HG02981 (cell line): Measurements from ENCODE around the gene UGT1A3.

Source experiments
- ATAC-seq: cut with Tn5 transposase; IDR thresholded peaks from one replicate; pipeline ENCODE4 v1.9.1; 2021; ENCODE audit warnings: mild to moderate bottlenecking, moderate library complexity; ENCODE audit not compliant: unreplicated experiment

The UGT1A3 gene

GRCh38 chr2:233793465-233794127 is 64.8 kb downstream of the UGT1A3 start:
- no peak for ATAC-seq

- no peak for ATAC-seq
These were observed 65.4 kb downstream of the UGT1A3 start for GRCh38 chr2:233794128-233794658.

GRCh38 chr2:233795735-233796171 is 66.9 kb downstream of the UGT1A3 start:
- no peak for ATAC-seq

GRCh38 chr2:233796254-233796653 is 67.4 kb downstream of the UGT1A3 start:
- ATAC-seq = no peak

- ATAC-seq = no peak
These were observed 69.7 kb downstream of the UGT1A3 start for GRCh38 chr2:233798335-233799086.

- no peak for ATAC-seq
These were observed 70.3 kb downstream of the UGT1A3 start for GRCh38 chr2:233799087-233799665.

- ATAC-seq = no peak
These were observed 70.9 kb downstream of the UGT1A3 start for GRCh38 chr2:233799716-233800115.

- ATAC-seq = no peak
These were observed 71.4 kb downstream of the UGT1A3 start for GRCh38 chr2:233800208-233800607.

GRCh38 chr2:233801357-233802131 is 72.7 kb downstream of the UGT1A3 start:
- no peak for ATAC-seq

- ATAC-seq = no peak
These were observed 73.4 kb downstream of the UGT1A3 start for GRCh38 chr2:233802132-233802815.

- ATAC-seq = no peak
These were observed 74.6 kb downstream of the UGT1A3 start for GRCh38 chr2:233803292-233803911.

- no peak for ATAC-seq
These were observed 75.2 kb downstream of the UGT1A3 start for GRCh38 chr2:233803994-233804393.

- ATAC-seq = no peak
These were observed 78.5 kb downstream of the UGT1A3 start for GRCh38 chr2:233807215-233807865.

GRCh38 chr2:233807966-233808935 is 79.4 kb downstream of the UGT1A3 start:
- no peak for ATAC-seq

- no peak for ATAC-seq
These were observed 81.5 kb downstream of the UGT1A3 start for GRCh38 chr2:233810385-233810784.

GRCh38 chr2:233811087-233811486 is 82.2 kb downstream of the UGT1A3 start:
- ATAC-seq = no peak

GRCh38 chr2:233811732-233812131 is 82.9 kb downstream of the UGT1A3 start:
- ATAC-seq = no peak
